Lower leg skin (tissue), 4 donors: ENCODE results near the gene INCA1. TPM values are rescaled to one million over a fixed set of nuclear protein-coding genes. Genes with fewer than 3 reads are reported as not detected.

Experiments
- DNase-seq, 2 donors: peaks; one replicate each; pipeline ENCODE4 v3.0.0-alpha.2; 2019; ENCODE audit warnings: low spot score in 2 of 2
- H3K4me3 ChIP-seq: fragments of 200-600 bp; sonication (generic); 2 replicates; pipeline ENCODE4 v1.5.1; 2017; ENCODE audit warnings: mild to moderate bottlenecking, low read depth; ENCODE audit not compliant: poor library complexity, severe bottlenecking
- CTCF ChIP-seq, 3 donors: fragments of 450-650 bp; IDR thresholded peaks; one replicate each; pipeline ENCODE4 v1.5.1; 2016; ENCODE audit warnings: antibody characterized with exemption in 3 of 3, mild to moderate bottlenecking in 3 of 3, moderate library complexity in 2 of 3
- POLR2A ChIP-seq, 2 donors: fragments of 450-650 bp; IDR thresholded peaks; one replicate each; pipeline ENCODE4 v1.6.1; 2016 to 2017; ENCODE audit warnings: antibody characterized with exemption in 2 of 2, mild to moderate bottlenecking in 1 of 2, moderate library complexity in 1 of 2
- WGBS, 2 donors: methylation state at CpG; one replicate each; pipeline ENCODE4 v1.1.5; 2018; 5-methylcytosine and 5-hydroxymethylcytosine counted together
- intact Hi-C: fragments of 100-400 bp; cut with DNase I; formaldehyde crosslinking; loops from one replicate; pipeline ENCODE4 v1.15.0; 2023; ENCODE audit warnings: low total_unique reads
- total RNA-seq, 4 donors: library from RNA; depleted of rRNA; stranded (reverse); fragments of >200 nt; gene quantifications; one replicate each; pipeline ENCODE4 v1.1.0, GENCODE V29; 2016

Gene INCA1
- total RNA-seq, 4 donors from 2014 or later, result 0.39 to 2.6 (median 1.4) TPM

GRCh38 chr17:4945176-4945943 is 52.0 kb downstream of the INCA1 start:
- no peak for TF ChIP-seq POLR2A (IDR thresholded peaks at IDR 0.05)
- no peak for TF ChIP-seq CTCF (IDR thresholded peaks at IDR 0.05)
- DNase-seq, result peak; percentile 88 to 96
- H3K4me3 ChIP-seq, result no peak overlapping the region
- WGBS, 2 donors, result 24 to 32% methylated on average over 7 of the region's 7 CpGs
- intact Hi-C loops, result no loop called here

DNA sequence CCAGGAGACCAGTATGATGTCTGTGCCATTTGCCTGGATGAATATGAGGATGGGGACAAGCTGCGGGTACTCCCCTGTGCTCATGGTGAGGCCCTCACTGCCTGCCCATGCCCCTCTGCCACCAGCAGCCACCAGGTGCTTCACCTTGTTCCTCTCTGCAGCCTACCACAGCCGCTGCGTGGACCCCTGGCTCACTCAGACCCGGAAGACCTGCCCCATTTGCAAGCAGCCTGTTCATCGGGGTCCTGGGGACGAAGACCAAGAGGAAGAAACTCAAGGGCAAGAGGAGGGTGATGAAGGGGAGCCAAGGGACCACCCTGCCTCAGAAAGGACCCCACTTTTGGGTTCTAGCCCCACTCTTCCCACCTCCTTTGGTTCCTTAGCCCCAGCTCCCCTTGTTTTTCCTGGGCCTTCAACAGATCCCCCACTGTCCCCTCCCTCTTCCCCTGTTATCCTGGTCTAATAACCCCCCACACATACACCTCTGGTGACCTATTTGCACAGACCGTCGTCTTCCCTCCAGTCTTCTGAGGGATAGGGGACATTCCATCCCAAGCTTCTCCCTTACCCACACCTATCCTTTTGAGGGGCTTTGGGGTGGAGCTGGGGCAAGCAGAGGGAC is 52.7 kb downstream of the INCA1 start:
- TF ChIP-seq CTCF (IDR thresholded peaks at IDR 0.05) (no peak), POLR2A (IDR thresholded peaks at IDR 0.05) (no peak)
- DNase-seq, result no peak
- WGBS, 2 donors, result 60 to 61% methylated on average over 8 of the region's 8 CpGs
- no peak overlapping the region for H3K4me3 ChIP-seq
- intact Hi-C loops, result no loop called here

DNA sequence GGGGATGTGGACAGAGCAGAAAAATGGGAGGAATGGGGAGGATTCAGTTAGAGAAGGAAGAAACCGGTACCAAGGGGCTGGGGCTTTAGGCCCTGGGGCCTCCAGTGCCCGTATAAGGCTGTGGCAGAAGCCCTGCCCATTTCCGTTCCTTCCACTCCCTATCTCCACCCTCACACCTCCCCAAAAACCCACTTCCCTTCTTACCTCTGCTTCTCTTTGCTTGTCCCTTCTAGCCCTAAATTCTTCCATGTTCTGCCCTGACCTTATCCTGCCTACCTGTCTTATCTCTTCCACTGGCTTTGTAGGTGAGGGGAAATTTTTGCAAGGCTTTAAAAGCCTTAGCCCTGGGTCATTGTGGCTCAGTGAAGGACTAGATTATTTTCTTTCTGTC is 53.2 kb downstream of the INCA1 start:
- intact Hi-C loops, result no loop called here
- H3K4me3 ChIP-seq, result no peak overlapping the region
- WGBS, 2 donors, result 22 to 23% methylated on average over 3 of the region's 3 CpGs
- DNase-seq, result no peak
- TF ChIP-seq CTCF (IDR thresholded peaks at IDR 0.05) (no peak), POLR2A (IDR thresholded peaks at IDR 0.05) (no peak)

GRCh38 chr17:4942760-4943508 is 54.4 kb downstream of the INCA1 start:
- no peak for TF ChIP-seq CTCF (IDR thresholded peaks at IDR 0.05)
- TF ChIP-seq POLR2A (IDR thresholded peaks at IDR 0.05), result no peak
- no peak overlapping the region for H3K4me3 ChIP-seq
- intact Hi-C loops, result no loop called here
- WGBS, 2 donors, result 73 to 75% methylated on average over 13 of the region's 13 CpGs
- DNase-seq, result no peak

DNA sequence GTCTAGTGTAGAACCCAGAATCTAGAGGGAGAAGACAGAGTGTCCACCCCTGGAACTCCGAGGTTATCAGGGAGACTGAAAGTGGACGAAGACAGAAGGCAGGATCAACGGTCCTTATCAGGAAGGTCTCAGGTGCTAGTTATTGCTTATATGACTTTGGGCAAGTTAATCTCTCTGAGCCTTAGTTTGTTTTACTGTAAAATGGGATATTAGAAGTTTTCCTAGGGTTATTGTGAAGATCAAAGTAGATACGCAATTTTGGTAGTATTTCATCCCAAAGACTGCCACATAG is 56.1 kb downstream of the INCA1 start:
- TF ChIP-seq CTCF (IDR thresholded peaks at IDR 0.05), result no peak
- no peak for TF ChIP-seq POLR2A (IDR thresholded peaks at IDR 0.05)
- WGBS, 2 donors, result 49 to 51% methylated on average over 4 of the region's 4 CpGs
- DNase-seq, result no peak
- intact Hi-C loops, result no loop called here
- no peak overlapping the region for H3K4me3 ChIP-seq
